Panc1 (cell line): Measurements from ENCODE around the gene CLIP4. TPM values are rescaled to one million over a fixed set of nuclear protein-coding genes. Genes with fewer than 3 reads are reported as not detected.

Source experiments
- ATAC-seq: fragments of 200-7000 bp; cut with Tn5 transposase; 2 replicates; pipeline ENCODE4 v1.9.1; 2020; ENCODE audit warnings: mild to moderate bottlenecking, moderate library complexity
- BruUV-seq: library from RNA; stranded (reverse); fragments of 400-500 nt; replicated peaks from 2 replicates; lab custom pipeline; 2021; lab: Mats Ljungman, UMichigan
- CTCF ChIA-PET: fragments of 300-600 bp; sonication (Branson Sonifier 250); formaldehyde crosslinking; loops from one replicate; lab custom pipeline; 2022; ENCODE audit warnings: antibody characterized with exemption; lab: Charles Lee
- POLR2A ChIA-PET: fragments of 300-600 bp; sonication (Branson Sonifier 250); formaldehyde crosslinking; loops from one replicate; lab custom pipeline; 2022; ENCODE audit warnings: antibody characterized with exemption; lab: Charles Lee
- DNase-seq: peaks from one replicate; pipeline ENCODE4 v3.0.0-alpha.2; 2010; ENCODE audit warnings: low read depth, low spot score
- H3K27ac ChIP-seq: 2 replicates; pipeline ENCODE4 v1.5.1; 2011; ENCODE audit warnings: mild to moderate bottlenecking, low read length, inconsistent platforms
- H3K27me3 ChIP-seq: fragments of 200-500 bp; sonication (Bioruptor generic); 2 replicates; pipeline ENCODE4 v1.6.0; 2014; ENCODE audit warnings: low read length, inconsistent platforms; ENCODE audit not compliant: control insufficient read depth, insufficient read depth
- H3K36me3 ChIP-seq: fragments of 200-500 bp; sonication (Bioruptor generic); 2 replicates; pipeline ENCODE4 v1.5.1; 2014; ENCODE audit warnings: inconsistent platforms, mild to moderate bottlenecking, low read length, moderate library complexity; ENCODE audit not compliant: control insufficient read depth, insufficient read depth
- H3K4me1 ChIP-seq: 2 replicates; pipeline ENCODE4 v1.5.1; 2011; ENCODE audit warnings: inconsistent platforms, mild to moderate bottlenecking, low read length, moderate library complexity; ENCODE audit not compliant: control insufficient read depth, insufficient read depth
- H3K4me3 ChIP-seq, 2 experiments: 2 replicates each; pipeline ENCODE4 v1.5.1; 2011 to 2012; ENCODE audit warnings: low read depth in 2 of 2, low read length in 2 of 2, mild to moderate bottlenecking in 2 of 2, inconsistent platforms in 1 of 2, moderate library complexity in 1 of 2
- H3K9me3 ChIP-seq: fragments of 200-500 bp; sonication (Bioruptor generic); 2 replicates; pipeline ENCODE4 v1.5.1; 2014; ENCODE audit warnings: low read depth, mild to moderate bottlenecking, inconsistent platforms, low read length, moderate library complexity; ENCODE audit not compliant: control insufficient read depth, insufficient read depth
- POLR2AphosphoS5 ChIP-seq: IDR thresholded peaks from 2 replicates; pipeline ENCODE4 v1.6.1; 2012; ENCODE audit warnings: mild to moderate bottlenecking, low read depth, low read length, moderate library complexity
- SIN3A ChIP-seq: IDR thresholded peaks from 2 replicates; pipeline ENCODE4 v1.6.1; 2012; ENCODE audit warnings: low read depth, mild to moderate bottlenecking, low read length, moderate library complexity, borderline replicate concordance; ENCODE audit not compliant: insufficient read depth
- TCF7L2 ChIP-seq: IDR thresholded peaks from 2 replicates; pipeline ENCODE4 v1.6.1; 2011; ENCODE audit warnings: mild to moderate bottlenecking, low read depth, low read length, inconsistent platforms
- in situ Hi-C: cut with HindIII; loops from 2 replicates; pipeline ENCODE4 v1.10.0; 2016; ENCODE audit warnings: low sequenced_read_pairs, low pct_unique_long_range_greater_than_20kb
- intact Hi-C: fragments of 100-400 bp; cut with micrococcal nuclease; formaldehyde crosslinking; loops from one replicate; pipeline ENCODE4 v1.10.0; 2022; ENCODE audit not compliant: unreplicated experiment
- total RNA-seq: library from RNA; stranded (reverse); gene quantifications from one replicate; pipeline ENCODE4 v1.2.1, GENCODE V29; 2021; ENCODE audit not compliant: unreplicated experiment
- TF ChIP-seq, protein P1 (sequence below): fragments of 450-650 bp; IDR thresholded peaks from 2 replicates; pipeline ENCODE4 v1.5.1; 2017; ENCODE audit warnings: mild to moderate bottlenecking
- TF ChIP-seq, protein P2 (sequence below), 2 experiments: IDR thresholded peaks; 2 replicates each; pipeline ENCODE4 v1.6.1; 2011 to 2012; ENCODE audit warnings: low read depth in 2 of 2, control low read depth in 1 of 2, low read length in 1 of 2, mild to moderate bottlenecking in 1 of 2, moderate library complexity in 1 of 2; ENCODE audit not compliant: insufficient read depth in 1 of 2

Gene CLIP4
- total RNA-seq, 1 experiment from 2014 or later, result 43.0 TPM

DNA sequence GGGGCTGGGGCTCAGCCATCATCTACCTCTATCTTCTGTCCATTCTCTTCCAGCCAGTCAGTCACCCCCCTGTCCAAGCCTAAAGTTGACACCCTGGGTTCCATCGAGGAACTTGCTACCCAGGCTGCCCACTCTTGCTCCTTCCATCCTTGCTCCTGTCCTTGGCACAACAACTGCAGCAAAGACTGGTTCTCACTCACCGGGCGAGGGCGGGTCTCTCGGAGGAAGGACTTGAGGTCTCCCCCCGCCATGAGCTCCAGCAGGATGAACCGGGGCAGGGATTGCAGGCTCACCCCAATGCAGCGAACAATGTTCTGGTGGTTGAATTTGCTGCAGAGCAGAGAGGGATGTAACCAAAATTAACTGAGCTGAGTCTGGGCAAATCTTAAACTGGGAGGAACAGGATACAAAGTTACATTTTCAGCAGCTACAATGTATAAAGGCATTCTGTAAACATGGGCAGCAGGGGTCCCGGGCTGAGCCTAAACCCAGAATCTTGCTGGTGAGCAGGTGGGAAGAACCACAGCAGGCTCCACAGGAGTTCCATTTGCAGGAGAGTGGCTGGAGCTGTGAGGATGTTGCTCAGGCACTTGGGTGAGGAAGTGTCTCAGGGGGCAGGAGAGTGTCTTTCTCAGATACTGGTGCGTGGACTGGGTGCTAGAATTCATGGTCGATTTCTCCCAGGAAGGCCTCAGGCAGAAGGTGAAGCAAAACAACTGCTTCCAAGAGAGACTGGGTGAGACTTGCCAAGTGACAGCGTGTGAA lies 105.5 kb downstream of the CLIP4 start:
- DNase-seq (no peak), ATAC-seq (no peak)
- in situ Hi-C loops (no loop called here), intact Hi-C loops (no loop called here)
- CTCF ChIA-PET, result no interaction called here
- Histone ChIP-seq H3K27me3 (no peaks in the 10 kb centered on the region), H3K9me3 (no peaks in the 10 kb centered on the region), H3K36me3 (no peaks in the 10 kb centered on the region), H3K27ac (no peak overlapping the region), H3K4me3 (no peak overlapping the region), H3K4me1 (no peaks in the 10 kb centered on the region)
- no TSS peak for BruUV-seq
- TF ChIP-seq, protein P1, sequence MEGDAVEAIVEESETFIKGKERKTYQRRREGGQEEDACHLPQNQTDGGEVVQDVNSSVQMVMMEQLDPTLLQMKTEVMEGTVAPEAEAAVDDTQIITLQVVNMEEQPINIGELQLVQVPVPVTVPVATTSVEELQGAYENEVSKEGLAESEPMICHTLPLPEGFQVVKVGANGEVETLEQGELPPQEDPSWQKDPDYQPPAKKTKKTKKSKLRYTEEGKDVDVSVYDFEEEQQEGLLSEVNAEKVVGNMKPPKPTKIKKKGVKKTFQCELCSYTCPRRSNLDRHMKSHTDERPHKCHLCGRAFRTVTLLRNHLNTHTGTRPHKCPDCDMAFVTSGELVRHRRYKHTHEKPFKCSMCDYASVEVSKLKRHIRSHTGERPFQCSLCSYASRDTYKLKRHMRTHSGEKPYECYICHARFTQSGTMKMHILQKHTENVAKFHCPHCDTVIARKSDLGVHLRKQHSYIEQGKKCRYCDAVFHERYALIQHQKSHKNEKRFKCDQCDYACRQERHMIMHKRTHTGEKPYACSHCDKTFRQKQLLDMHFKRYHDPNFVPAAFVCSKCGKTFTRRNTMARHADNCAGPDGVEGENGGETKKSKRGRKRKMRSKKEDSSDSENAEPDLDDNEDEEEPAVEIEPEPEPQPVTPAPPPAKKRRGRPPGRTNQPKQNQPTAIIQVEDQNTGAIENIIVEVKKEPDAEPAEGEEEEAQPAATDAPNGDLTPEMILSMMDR, result no peak
- TF ChIP-seq, protein P2, sequence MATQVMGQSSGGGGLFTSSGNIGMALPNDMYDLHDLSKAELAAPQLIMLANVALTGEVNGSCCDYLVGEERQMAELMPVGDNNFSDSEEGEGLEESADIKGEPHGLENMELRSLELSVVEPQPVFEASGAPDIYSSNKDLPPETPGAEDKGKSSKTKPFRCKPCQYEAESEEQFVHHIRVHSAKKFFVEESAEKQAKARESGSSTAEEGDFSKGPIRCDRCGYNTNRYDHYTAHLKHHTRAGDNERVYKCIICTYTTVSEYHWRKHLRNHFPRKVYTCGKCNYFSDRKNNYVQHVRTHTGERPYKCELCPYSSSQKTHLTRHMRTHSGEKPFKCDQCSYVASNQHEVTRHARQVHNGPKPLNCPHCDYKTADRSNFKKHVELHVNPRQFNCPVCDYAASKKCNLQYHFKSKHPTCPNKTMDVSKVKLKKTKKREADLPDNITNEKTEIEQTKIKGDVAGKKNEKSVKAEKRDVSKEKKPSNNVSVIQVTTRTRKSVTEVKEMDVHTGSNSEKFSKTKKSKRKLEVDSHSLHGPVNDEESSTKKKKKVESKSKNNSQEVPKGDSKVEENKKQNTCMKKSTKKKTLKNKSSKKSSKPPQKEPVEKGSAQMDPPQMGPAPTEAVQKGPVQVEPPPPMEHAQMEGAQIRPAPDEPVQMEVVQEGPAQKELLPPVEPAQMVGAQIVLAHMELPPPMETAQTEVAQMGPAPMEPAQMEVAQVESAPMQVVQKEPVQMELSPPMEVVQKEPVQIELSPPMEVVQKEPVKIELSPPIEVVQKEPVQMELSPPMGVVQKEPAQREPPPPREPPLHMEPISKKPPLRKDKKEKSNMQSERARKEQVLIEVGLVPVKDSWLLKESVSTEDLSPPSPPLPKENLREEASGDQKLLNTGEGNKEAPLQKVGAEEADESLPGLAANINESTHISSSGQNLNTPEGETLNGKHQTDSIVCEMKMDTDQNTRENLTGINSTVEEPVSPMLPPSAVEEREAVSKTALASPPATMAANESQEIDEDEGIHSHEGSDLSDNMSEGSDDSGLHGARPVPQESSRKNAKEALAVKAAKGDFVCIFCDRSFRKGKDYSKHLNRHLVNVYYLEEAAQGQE (IDR thresholded peaks at IDR 0.05; ENCODE audit: insufficient read depth in 1 of 2, low read depth in 2 of 2, low read length in 1 of 2), result no peak
- TF ChIP-seq SIN3A (no peak), POLR2AphosphoS5 (no peak), TCF7L2 (no peak)
- POLR2A ChIA-PET, result no interaction called here

DNA sequence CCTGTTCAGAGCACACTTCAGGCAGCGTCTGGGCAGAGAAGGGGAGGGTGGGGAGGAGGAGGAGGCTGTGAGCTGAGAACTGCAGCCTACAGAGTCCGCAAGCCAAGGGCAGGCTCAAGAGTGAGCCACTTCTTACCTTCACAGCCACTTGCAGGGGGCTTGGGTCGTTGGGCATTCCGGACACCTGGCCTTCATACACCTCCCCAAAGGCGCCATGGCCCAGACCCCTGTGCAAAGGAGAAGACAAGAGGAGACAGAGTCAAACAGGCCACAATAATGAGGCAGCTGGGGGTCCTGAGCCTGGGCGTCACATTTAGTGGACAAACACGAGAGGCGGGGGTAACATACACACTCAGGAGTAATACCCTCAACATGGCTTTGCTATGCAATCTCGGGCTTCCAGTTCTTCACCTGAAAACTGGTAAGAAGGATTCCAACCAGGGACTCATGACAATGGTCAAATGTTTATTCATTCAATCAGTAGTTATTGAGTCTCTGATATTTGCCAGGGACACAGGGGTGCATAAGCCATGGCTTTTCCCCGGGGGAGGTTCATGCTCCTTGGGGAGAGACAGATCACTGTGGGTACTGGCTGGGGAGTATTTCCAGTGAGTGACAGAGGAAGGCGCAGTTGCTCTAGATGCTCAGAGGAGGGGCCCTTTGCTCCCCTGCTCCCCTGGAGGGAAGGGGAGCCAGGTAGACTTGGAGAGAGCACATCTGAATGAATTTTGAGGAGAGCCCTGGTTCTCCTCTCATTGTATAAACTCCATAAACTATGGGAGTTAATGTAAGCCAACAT lies 107.4 kb downstream of the CLIP4 start:
- BruUV-seq, result no TSS peak
- Histone ChIP-seq H3K9me3 (no peaks in the 10 kb centered on the region), H3K27me3 (peaks cover 2% of the 10 kb centered on the region), H3K4me3 (no peak overlapping the region), H3K27ac (no peak overlapping the region), H3K4me1 (no peaks in the 10 kb centered on the region), H3K36me3 (no peaks in the 10 kb centered on the region)
- DNase-seq (no peak), ATAC-seq (no peak)
- TF ChIP-seq, protein P1, result no peak
- TF ChIP-seq TCF7L2, result no peak
- TF ChIP-seq POLR2AphosphoS5, result no peak
- no peak for TF ChIP-seq SIN3A
- TF ChIP-seq, protein P2 (IDR thresholded peaks at IDR 0.05; ENCODE audit: insufficient read depth in 1 of 2, low read depth in 2 of 2, low read length in 1 of 2), result no peak
- intact Hi-C loops (no loop called here), in situ Hi-C loops (no loop called here)
- POLR2A ChIA-PET, result no interaction called here
- CTCF ChIA-PET, result no interaction called here
